Smooth muscle cell (in vitro differentiated cells): ENCODE results near the gene ZFAND3. TPM values are rescaled to one million over a fixed set of nuclear protein-coding genes. Genes with fewer than 3 reads are reported as not detected.
A peak's percentile ranks its signal among the peaks of the same experiment; 100 is the strongest.

Source experiments
- DNase-seq: peaks from one replicate; lab custom pipeline; 2025; ENCODE audit not compliant: unreplicated experiment; lab: John Stamatoyannopoulos, UW
- H2AFZ ChIP-seq: fragments of 200-600 bp; sonication (generic); 2 replicates; pipeline ENCODE4 v1.6.0; 2016; ENCODE audit warnings: antibody characterized with exemption, low read depth, mild to moderate bottlenecking
- H3F3A ChIP-seq: fragments of 200-600 bp; sonication (generic); 2 replicates; pipeline ENCODE4 v1.6.0; 2017; ENCODE audit warnings: antibody characterized with exemption, low read depth
- H3K27ac ChIP-seq: fragments of 200-600 bp; sonication (generic); 2 replicates; pipeline ENCODE4 v1.5.1; 2016; ENCODE audit warnings: low read depth, mild to moderate bottlenecking
- H3K27me3 ChIP-seq: fragments of 200-600 bp; sonication (generic); 2 replicates; pipeline ENCODE4 v1.6.1; 2016; ENCODE audit warnings: low read depth, mild to moderate bottlenecking
- H3K36me3 ChIP-seq: fragments of 200-600 bp; sonication (generic); 2 replicates; pipeline ENCODE4 v1.5.1; 2016; ENCODE audit warnings: low read depth
- H3K4me1 ChIP-seq: fragments of 200-600 bp; sonication (generic); 2 replicates; pipeline ENCODE4 v1.5.1; 2016; ENCODE audit warnings: low read depth
- H3K4me2 ChIP-seq: fragments of 200-600 bp; sonication (generic); 2 replicates; pipeline ENCODE4 v1.6.0; 2016; ENCODE audit warnings: mild to moderate bottlenecking
- H3K4me3 ChIP-seq: fragments of 200-600 bp; sonication (generic); 2 replicates; pipeline ENCODE4 v1.5.1; 2016; ENCODE audit warnings: mild to moderate bottlenecking
- H3K79me2 ChIP-seq: fragments of 200-600 bp; sonication (generic); 2 replicates; pipeline ENCODE4 v1.6.0; 2016; ENCODE audit warnings: low read depth, mild to moderate bottlenecking
- H3K9ac ChIP-seq: fragments of 200-600 bp; sonication (generic); 2 replicates; pipeline ENCODE4 v1.6.0; 2016; ENCODE audit warnings: low read depth
- H3K9me3 ChIP-seq: fragments of 200-600 bp; sonication (generic); replicated peaks from 2 replicates; pipeline ENCODE4 v1.5.1; 2016; ENCODE audit warnings: low read depth
- H4K20me1 ChIP-seq: fragments of 200-600 bp; sonication (generic); 2 replicates; pipeline ENCODE4 v1.6.0; 2016; ENCODE audit warnings: low read depth
- WGBS: methylation state at CpG from one replicate; pipeline ENCODE4 v1.1.7; 2016; ENCODE audit warnings: low lambda C conversion rate; 5-methylcytosine and 5-hydroxymethylcytosine counted together
- polyA plus RNA-seq: library from polyadenylated mRNA; unstranded; fragments of >200 nt; fragmentation: Nextera tagmentation; extraction: Ambion mirVana; gene quantifications from 2 replicates; pipeline ENCODE4 v1.2.1, GENCODE V29; 2016
- total RNA-seq: library from RNA; depleted of rRNA; stranded (reverse); fragments of >200 nt; gene quantifications from 2 replicates; pipeline ENCODE4 v1.2.3, GENCODE V29; 2014
- TF ChIP-seq, protein P1 (sequence below): fragments of 200-600 bp; sonication (generic); IDR thresholded peaks from 2 replicates; pipeline ENCODE4 v1.5.1; 2017; ENCODE audit warnings: borderline replicate concordance, mild to moderate bottlenecking, antibody characterized with exemption; ENCODE audit not compliant: insufficient read depth, poor library complexity, severe bottlenecking

The ZFAND3 gene
- total and polyA plus RNA-seq, 2 experiments from 2014 or later, result 27.6 to 40.5 TPM

DNA sequence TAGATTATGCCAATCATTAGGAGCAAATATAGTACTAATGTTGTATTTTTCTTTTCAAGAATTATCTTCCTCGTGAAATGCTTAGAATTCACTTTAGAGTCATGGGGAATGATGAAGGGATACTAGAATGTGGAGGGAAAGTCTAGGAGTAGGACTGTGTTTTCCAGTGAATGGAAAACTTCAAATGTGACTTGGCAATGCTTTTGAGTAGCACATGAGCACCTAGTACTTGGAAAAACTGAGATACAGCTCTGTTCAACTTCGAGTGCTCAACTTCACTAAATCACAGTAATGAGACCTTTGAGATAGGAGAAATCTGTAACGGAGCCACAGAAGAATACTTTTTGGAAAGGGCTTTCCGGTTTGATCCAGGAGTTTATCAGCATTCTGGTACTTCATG lies 272.9 kb downstream of the ZFAND3 start:
- peaks cover 28% of the 10 kb centered on the region for H3K79me2 ChIP-seq
- no peak overlapping the region for H3K4me2 ChIP-seq
- 92% methylated on average over 4 of the region's 4 CpGs for WGBS
- DNase-seq, result no peak
- no peaks in the 10 kb centered on the region for H3K9me3 ChIP-seq
- no peak overlapping the region for H3K27ac ChIP-seq
- H3K9ac ChIP-seq, result no peak overlapping the region
- H3K4me3 ChIP-seq, result no peak overlapping the region
- H3K4me1 ChIP-seq, result peaks cover 12% of the 10 kb centered on the region
- TF ChIP-seq, protein P1, sequence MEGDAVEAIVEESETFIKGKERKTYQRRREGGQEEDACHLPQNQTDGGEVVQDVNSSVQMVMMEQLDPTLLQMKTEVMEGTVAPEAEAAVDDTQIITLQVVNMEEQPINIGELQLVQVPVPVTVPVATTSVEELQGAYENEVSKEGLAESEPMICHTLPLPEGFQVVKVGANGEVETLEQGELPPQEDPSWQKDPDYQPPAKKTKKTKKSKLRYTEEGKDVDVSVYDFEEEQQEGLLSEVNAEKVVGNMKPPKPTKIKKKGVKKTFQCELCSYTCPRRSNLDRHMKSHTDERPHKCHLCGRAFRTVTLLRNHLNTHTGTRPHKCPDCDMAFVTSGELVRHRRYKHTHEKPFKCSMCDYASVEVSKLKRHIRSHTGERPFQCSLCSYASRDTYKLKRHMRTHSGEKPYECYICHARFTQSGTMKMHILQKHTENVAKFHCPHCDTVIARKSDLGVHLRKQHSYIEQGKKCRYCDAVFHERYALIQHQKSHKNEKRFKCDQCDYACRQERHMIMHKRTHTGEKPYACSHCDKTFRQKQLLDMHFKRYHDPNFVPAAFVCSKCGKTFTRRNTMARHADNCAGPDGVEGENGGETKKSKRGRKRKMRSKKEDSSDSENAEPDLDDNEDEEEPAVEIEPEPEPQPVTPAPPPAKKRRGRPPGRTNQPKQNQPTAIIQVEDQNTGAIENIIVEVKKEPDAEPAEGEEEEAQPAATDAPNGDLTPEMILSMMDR, result no peak
- no peak overlapping the region for H2AFZ ChIP-seq
- no peaks in the 10 kb centered on the region for H3F3A ChIP-seq
- H3K27me3 ChIP-seq, result no peaks in the 10 kb centered on the region
- H4K20me1 ChIP-seq, result peaks cover 99% of the 10 kb centered on the region
- no peaks in the 10 kb centered on the region for H3K36me3 ChIP-seq

- H3K4me2 ChIP-seq, result no peak overlapping the region
- H4K20me1 ChIP-seq, result peaks cover 99% of the 10 kb centered on the region
- no peak overlapping the region for H3K9ac ChIP-seq
- H3K79me2 ChIP-seq, result peaks cover 23% of the 10 kb centered on the region
- H3K27ac ChIP-seq, result no peak overlapping the region
- no peaks in the 10 kb centered on the region for H3K9me3 ChIP-seq
- H3K4me3 ChIP-seq, result no peak overlapping the region
- H2AFZ ChIP-seq, result no peak overlapping the region
- no peaks in the 10 kb centered on the region for H3K36me3 ChIP-seq
- TF ChIP-seq, protein P1, result no peak
- no peaks in the 10 kb centered on the region for H3F3A ChIP-seq
- no peak for DNase-seq
- H3K27me3 ChIP-seq, result no peaks in the 10 kb centered on the region
- H3K4me1 ChIP-seq, result peaks cover 12% of the 10 kb centered on the region
Observed at GRCh38 chr6:38092964-38093363, 273.4 kb downstream of the ZFAND3 start.

DNA sequence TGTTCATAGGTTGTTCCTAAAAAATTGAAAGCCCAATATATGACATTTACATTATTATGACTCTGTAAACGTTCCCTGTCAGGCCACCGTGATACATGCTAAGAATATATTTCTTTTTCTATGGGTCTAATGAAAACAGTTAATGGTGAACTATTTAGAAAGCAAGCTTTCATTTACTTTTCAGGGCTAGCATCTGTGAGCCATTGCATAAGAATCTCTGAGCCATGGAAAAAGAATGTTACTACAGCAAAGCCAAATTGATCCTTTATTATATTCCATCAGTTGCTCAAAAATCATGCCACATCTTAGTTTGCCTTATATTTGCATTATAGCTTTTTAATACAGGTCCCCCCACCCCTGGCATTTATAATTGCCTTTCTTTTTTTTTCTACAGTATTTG lies 275.5 kb downstream of the ZFAND3 start:
- Histone ChIP-seq H3K36me3 (no peaks in the 10 kb centered on the region), H3K27me3 (no peaks in the 10 kb centered on the region), H3F3A (no peaks in the 10 kb centered on the region), H3K4me2 (peak overlapping the region; percentile 40), H3K9ac (no peak overlapping the region), H3K9me3 (no peaks in the 10 kb centered on the region), H3K4me3 (no peak overlapping the region), H3K79me2 (peaks cover 29% of the 10 kb centered on the region), H4K20me1 (peaks cover 100% of the 10 kb centered on the region), H3K27ac (peak overlapping the region; percentile 28), H3K4me1 (peaks cover 12% of the 10 kb centered on the region), H2AFZ (no peak overlapping the region)
- WGBS, result 56% methylated on average over 2 of the region's 2 CpGs
- no peak for DNase-seq
- TF ChIP-seq, protein P1, result no peak

GRCh38 chr6:38099221-38099620 lies 279.7 kb downstream of the ZFAND3 start:
- TF ChIP-seq, protein P1, result no peak
- Histone ChIP-seq H2AFZ (no peak overlapping the region), H3K79me2 (peaks cover 31% of the 10 kb centered on the region), H3K4me3 (no peak overlapping the region), H3K4me1 (peaks cover 6% of the 10 kb centered on the region), H3K4me2 (no peak overlapping the region), H3K27ac (no peak overlapping the region), H3K9me3 (no peaks in the 10 kb centered on the region), H3F3A (no peaks in the 10 kb centered on the region), H3K27me3 (no peaks in the 10 kb centered on the region), H4K20me1 (peaks cover 95% of the 10 kb centered on the region), H3K36me3 (no peaks in the 10 kb centered on the region), H3K9ac (no peak overlapping the region)
- WGBS, result 97% methylated on average over 1 of the region's 1 CpG
- no peak for DNase-seq
